GM19035 (cell line): ENCODE results near the gene KRTAP1-3.
"Not testable (repeated sequence)": the region's sequence is repeated elsewhere in the genome, so short reads cannot be mapped to it uniquely, and the experiment has no call there.

Experiments
- ATAC-seq: cut with Tn5 transposase; IDR thresholded peaks from one replicate; pipeline ENCODE4 v1.9.1; 2021; ENCODE audit not compliant: unreplicated experiment

KRTAP1-3 gene

GRCh38 chr17:41054556-41054955 lies 19.9 kb upstream of the KRTAP1-3 start:
- ATAC-seq, result not testable (repeated sequence)

GRCh38 chr17:41054025-41054424 lies 19.4 kb upstream of the KRTAP1-3 start:
- no peak for ATAC-seq

GRCh38 chr17:41052566-41052965 lies 17.9 kb upstream of the KRTAP1-3 start:
- no peak for ATAC-seq

DNA sequence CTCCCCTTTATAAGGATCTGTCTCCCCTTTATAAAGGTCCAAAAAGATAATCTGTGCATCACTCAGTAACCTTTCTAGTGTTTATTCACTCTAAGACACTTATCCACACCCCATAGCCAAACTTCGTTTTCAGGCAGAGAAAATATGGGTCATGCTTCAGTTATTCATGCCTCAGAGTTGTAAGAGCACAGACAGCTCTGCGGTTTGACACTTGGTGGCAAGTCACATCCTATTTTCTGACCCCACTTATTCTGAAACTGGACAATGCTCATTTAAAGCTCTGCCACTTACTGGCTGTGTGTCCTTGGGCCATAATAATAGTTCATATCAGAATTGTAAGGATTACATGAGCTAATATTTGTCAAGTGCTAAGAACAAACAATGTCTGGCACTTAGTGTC lies 14.4 kb upstream of the KRTAP1-3 start:
- ATAC-seq, result no peak

- no peak for ATAC-seq
Observed at GRCh38 chr17:41048441-41048840, 13.8 kb upstream of the KRTAP1-3 start.

- not testable (repeated sequence) for ATAC-seq
Observed at GRCh38 chr17:41046735-41047465, 12.2 kb upstream of the KRTAP1-3 start, which contains the start of gene KRTAP2-1. Gene KRTAP2-1 (minus strand): TSS chr17:41047316. CDS start chr17:41047267, 49 bp downstream.

- ATAC-seq, result no peak
Observed at GRCh38 chr17:41042953-41043352, 8.3 kb upstream of the KRTAP1-3 start.

DNA sequence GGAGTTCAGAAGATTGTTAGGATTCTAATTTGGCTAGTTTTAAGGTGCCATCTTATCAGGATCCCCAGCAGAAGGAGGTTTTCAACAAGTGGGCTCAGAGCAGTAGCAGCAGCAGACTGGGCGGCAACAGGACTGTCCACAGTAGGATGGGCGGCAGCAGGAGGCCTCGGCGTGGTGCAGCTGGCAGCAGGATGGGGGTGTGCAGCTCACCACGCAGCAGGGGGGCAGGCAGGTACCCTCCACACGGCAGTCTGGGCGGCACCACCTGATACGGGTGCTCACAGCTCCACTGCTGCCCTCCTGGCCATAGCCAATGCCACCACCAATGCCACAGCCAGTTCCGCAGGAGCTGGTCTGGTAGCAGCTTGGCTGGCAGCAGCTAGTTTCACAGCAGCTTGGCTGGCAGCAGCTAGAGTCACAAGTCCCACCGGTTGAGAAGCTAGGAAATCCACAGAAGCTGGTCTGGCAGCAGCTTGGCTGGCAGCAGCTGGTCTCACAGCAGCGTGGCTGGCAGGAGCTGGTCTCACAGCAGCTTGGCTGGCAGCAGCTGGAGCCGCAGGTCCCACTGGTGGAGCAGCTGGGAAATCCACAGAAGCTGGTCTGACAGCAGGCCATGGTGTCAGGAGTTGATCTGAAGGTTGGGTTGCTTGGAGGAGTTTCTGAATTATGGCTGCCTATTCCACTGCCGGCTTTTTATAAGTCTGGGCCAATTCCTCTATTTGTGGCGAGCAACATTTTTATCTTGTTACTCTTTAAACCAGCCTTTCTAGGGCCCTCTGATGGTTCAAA lies 6.3 kb upstream of the KRTAP1-3 start, which contains the start of gene KRTAP1-1:
KRTAP1-1 (minus strand) TSS at position 668 of the 789 bp plus-strand sequence; CDS start at position 615, 53 bp downstream.
- not testable (repeated sequence) for ATAC-seq

DNA sequence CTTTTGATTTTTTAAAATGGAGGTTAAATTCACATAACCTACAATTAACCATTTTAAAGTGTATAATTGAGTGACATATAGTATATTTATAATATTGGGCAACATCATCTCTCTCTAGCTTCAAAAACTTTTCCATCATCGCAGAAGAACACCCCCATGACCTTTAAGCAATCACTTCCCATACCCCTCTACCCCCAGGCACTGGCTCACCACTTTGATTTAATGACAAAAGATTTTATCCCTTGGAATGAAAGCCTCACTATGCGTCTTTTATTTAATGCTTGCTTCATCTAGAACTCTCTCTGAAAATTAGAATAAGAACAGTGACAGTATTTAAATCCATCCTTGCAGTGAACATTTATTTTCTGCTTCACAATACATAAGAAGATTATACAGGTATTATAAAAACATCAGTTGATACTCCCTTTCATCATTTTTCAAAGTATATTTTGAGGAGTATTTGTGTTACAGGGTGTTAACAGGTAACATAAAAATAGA lies 3.2 kb upstream of the KRTAP1-3 start:
- no peak for ATAC-seq

- no peak for ATAC-seq
Observed at GRCh38 chr17:41029633-41030245, 4.9 kb downstream of the KRTAP1-3 start, which contains the start of gene KRTAP1-4. Gene KRTAP1-4 (minus strand): TSS chr17:41030195. CDS start chr17:41030078, 117 bp downstream.

DNA sequence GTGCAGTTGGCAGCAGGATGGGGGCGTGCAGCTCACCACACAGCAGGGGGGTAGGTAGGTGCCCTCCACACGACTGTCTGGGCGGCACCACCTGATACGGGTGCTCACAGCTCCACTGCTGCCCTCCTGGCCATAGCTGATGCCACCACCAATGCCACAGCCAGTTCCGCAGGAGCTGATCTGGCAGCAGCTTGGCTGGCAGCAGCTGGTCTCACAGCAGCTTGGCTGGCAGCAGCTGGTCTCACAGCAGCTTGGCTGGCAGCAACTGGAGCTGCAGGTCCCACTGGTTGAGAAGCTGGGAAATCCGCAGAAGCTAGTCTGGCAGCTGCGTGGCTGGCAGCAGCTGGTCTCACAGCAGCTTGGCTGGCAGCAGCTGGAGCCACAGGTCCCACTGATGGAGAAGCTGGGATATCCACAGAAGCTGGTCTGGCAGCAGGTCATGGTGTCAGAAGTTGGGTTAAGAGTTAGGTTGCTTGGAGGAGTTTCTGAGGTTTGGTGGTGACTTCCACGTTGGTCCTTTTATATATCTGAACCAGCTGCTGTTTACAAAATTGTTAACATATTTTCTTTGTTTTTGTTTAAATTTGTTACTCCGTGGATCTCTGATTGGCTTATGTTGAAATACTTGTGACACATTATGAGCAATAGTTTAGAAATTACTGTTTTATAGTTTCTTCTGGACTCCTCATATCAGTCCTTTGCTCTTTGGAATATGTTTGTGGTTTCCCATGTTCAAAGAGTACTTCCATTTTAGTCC lies 7.8 kb downstream of the KRTAP1-3 start, which contains the start of gene KRTAP1-5:
KRTAP1-5 (minus strand) TSS at position 494 of the 757 bp plus-strand sequence; CDS start at position 441, 53 bp downstream.
- ATAC-seq, result no peak

DNA sequence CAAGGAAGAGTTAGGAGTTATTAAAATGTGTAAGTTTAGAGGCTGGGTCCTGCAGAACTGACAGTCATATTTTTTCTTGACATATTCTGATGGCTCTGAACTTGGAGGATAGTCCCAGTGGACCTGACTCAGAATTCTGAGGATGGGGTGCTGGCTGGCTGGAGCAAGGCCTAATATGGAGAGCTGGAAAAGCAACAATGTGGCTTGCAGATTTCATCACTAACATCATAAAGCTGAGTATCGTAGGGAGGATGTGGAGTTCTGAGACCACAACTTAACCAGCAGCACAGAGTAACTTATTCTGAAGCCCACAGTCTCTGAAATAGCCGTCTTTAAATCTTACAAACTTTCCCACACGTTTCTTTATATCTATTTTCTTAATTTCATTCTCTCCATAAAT lies 10.0 kb downstream of the KRTAP1-3 start:
- ATAC-seq, result no peak

DNA sequence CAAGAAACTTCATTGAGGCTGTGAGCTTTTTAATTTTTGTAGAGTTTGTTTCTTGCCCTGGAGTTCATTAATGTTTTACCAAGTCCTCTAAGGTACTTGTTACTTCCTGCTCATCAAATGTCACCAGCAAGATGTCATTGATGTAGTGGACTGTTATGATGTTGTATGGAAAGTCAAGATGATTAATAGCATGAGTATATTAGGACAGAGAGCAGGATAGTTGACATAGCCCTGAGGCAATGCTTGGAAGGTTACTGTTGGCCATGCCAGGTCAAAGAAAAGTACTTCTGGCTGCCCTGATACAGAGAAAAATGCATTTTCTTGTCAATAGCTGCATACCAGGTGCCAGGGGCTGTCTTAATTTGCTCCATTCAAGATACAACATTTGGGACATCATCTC lies 14.3 kb downstream of the KRTAP1-3 start:
- no peak for ATAC-seq

DNA sequence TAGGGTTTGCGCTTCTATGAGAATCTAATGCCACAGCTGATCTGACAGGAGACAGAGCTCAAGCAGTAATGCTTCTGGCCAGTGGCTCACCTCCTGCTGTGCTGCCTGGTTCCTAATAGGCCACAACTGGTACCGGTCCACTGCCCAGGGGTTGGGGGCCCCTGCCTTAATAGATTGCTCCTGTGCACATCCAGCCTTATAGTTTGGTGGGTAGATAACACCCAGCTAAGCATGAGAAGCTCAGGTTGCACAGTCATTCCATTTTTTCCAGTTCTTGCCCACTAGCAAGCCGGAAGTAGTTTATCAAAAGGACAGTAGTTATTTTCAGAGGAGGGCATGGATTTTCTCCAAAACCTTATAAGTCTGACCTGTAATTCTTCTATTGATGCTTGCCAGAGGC lies 15.3 kb downstream of the KRTAP1-3 start:
- no peak for ATAC-seq

DNA sequence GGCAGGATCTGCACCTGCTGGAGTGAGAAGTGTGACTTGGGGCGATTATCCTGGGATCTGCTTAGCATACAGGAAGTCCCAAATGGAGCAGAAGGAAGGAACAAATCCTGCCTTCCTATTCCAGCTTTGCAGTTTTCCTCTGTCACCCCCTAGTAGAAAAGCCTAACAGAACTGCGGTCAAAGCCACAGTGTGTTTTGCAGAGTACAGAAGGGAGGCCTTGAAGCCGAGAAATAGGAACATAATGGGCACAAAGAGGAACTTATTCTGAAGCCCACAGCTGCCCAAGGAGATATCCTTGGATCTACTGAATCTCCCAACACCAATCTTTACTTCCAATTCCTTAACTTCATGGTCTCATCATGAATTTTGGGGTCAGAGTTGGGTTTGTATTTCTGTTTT lies 16.1 kb downstream of the KRTAP1-3 start:
- ATAC-seq, result no peak

DNA sequence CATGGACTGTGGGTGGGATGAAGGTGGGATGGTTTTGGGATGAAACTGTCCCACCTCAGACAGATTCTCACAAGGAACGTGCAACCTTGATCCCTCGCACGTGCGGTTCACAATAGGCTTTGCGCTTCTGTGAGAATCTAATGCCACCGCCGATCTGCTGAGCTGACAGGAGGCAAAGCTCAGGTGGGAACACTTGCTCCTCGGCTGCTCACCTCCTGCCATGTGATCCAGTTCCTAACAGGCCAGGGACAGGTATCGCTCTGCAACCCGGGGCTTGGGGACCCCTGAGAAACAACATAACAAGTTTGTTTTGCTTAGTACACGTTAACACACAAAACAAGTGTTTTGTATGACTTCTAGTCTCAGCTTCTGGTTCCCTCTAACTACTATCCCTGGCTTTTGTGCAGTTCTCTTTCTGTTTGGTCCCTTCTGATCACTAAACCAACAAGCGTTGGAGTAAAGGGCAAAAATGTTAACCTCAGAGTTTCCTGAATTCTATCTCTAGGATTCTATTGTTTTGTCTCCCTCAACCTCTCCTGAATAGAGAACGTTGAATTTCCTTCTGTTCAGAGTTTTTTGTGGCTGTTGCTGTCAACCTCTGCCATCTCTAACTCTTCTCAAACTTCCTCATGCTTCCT lies 18.0 kb downstream of the KRTAP1-3 start:
- no peak for ATAC-seq

DNA sequence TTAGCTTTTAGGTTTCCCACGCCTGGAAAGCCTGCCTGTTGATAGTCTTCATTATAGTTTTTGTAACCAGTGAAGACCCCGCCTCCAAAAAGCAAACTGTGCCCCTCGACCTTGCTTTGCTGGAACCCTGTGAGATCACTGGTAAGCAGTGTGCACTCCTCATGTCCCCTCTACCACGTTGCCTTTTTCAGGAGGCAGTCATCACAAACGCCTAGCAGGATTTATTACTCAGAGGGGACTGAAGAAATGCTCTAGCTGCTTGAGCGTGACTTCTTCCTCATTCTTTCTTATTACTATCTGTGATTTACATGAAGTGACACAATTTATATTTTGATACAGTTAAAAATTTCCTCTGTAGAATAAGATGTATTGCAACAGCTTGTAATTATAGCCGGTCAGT lies 19.2 kb downstream of the KRTAP1-3 start:
- ATAC-seq, result no peak

- no peak for ATAC-seq
Observed at GRCh38 chr17:41013606-41014005, 21.1 kb downstream of the KRTAP1-3 start.

- ATAC-seq, result no peak
Observed at GRCh38 chr17:41013181-41013580, 21.5 kb downstream of the KRTAP1-3 start.
